Neuron (in vitro differentiated cells): ENCODE measurements around the gene DENND2A.
"Not testable (repeated sequence)": the region's sequence is repeated elsewhere in the genome, so short reads cannot be mapped to it uniquely, and the experiment has no call there.

ENCODE experiments used
- H2AFZ ChIP-seq: one replicate; pipeline ENCODE4 v1.6.1; 2013; ENCODE audit warnings: low read depth, mild to moderate bottlenecking, inconsistent platforms, low read length, moderate library complexity
- H3K27me3 ChIP-seq: one replicate; pipeline ENCODE4 v1.6.1; 2013; ENCODE audit warnings: low read length; ENCODE audit not compliant: insufficient read depth
- H3K36me3 ChIP-seq: one replicate; pipeline ENCODE4 v1.6.1; 2013; ENCODE audit warnings: low read length; ENCODE audit not compliant: insufficient read depth
- H3K4me1 ChIP-seq: one replicate; pipeline ENCODE4 v1.6.1; 2013; ENCODE audit warnings: low read length; ENCODE audit not compliant: insufficient read depth
- H3K4me3 ChIP-seq: 2 replicates; pipeline ENCODE4 v1.5.1; 2013; ENCODE audit warnings: mild to moderate bottlenecking, low read length, moderate library complexity
- H3K9me3 ChIP-seq: one replicate; pipeline ENCODE4 v1.6.1; 2013; ENCODE audit warnings: low read length

DENND2A gene

GRCh38 chr7:140631602-140632001 is 9.0 kb downstream of the DENND2A start:
- Histone ChIP-seq H3K4me3 (no peak overlapping the region), H3K9me3 (no peaks in the 10 kb centered on the region), H3K4me1 (peaks cover 10% of the 10 kb centered on the region), H3K36me3 (peaks cover 11% of the 10 kb centered on the region), H2AFZ (no peak overlapping the region), H3K27me3 (no peaks in the 10 kb centered on the region)

- Histone ChIP-seq H3K9me3 (no peaks in the 10 kb centered on the region), H3K4me3 (no peak overlapping the region), H2AFZ (no peak overlapping the region), H3K27me3 (no peaks in the 10 kb centered on the region), H3K4me1 (peaks cover 11% of the 10 kb centered on the region), H3K36me3 (peaks cover 11% of the 10 kb centered on the region)
Measured at GRCh38 chr7:140631021-140631420, 9.6 kb downstream of the DENND2A start.

DNA sequence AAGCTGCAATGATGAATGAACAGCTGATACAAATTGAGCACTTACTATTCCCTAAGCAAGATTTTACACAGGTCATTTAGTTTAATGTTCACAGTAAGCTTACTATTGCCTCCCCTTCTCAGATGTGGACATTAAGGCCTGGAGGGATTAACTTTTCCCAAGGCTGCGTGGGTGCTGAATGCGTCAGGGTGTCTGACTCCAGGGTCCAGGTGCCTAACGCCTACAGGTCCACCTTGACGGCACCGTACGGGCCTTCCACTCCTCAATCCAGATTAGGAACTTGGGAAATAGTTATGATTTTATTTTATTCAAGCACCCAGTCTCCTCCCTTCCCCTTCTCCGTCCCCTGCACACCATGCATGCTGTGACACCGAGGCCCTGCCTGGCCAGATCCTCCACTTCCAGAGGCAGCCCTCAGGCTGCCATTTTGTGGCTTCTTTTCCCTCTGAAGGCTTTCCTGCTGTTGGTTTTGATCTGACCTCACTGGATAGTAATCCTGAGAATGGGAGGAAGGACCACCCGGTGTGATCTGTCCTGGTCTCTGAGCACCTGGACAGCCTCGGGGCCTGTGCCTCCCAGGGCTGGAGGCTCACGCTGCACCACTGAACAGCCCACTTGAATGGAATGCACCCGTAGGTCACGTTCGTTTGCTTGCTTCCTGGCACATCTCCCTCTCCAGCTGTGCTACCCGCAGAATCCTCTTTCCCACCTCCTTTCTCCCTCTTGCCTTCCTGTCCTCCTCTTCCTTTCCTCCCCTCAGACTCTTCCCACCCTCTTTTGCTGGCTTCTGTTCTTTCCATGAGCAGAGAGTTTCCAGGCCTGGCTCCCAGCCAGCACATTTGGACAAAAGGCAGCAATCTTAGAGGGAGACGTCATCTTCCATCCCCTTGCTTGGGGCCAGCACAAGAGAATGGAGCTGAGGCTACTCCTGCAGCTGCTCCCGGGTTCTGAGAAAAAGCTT is 14.4 kb downstream of the DENND2A start:
- Histone ChIP-seq H3K9me3 (no peaks in the 10 kb centered on the region), H2AFZ (no peak overlapping the region), H3K27me3 (no peaks in the 10 kb centered on the region), H3K4me3 (no peak overlapping the region), H3K4me1 (peaks cover 8% of the 10 kb centered on the region), H3K36me3 (peaks cover 8% of the 10 kb centered on the region)

GRCh38 chr7:140625192-140625558 is 15.4 kb downstream of the DENND2A start:
- not testable (repeated sequence) for H3K27me3 ChIP-seq, H2AFZ ChIP-seq, H3K4me3 ChIP-seq, H3K9me3 ChIP-seq, H3K36me3 ChIP-seq, H3K4me1 ChIP-seq

DNA sequence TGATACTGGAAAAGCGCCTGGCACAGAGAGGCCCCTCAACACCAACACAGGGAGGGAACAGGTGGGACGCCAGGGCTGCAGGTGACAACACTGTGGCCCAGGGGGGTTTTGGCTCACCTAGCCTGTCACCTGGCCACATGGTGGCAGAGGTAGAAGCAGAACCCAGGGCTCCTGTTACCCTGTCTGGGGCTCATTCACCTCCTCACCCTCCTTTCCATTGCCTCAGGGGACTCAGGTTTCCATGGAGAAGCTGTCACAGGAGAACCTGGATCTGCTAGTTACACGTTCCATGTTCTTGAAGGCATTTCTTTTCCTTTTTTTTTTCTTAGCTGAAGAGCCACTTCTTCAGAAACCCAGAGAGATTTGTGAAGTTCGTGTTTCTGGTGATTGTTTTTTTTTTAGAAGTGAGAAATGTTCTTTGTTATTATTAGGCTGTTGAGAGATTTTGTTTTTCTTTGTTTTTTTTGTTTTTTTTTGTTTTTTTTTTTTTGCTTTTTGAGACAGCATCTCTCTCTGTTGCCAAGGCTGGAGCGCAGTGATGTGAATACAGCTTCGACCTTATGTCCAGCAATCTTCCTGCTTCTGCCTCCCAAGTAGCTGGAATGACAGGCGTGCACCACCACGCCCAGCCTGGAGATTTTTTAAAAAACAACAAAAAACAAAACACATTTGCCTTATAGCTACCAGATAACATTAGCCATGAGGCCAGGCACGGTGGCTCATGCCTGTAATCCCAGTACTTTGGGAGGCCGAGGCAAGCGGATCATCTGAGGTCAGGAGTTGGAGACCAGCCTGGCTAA is 16.0 kb downstream of the DENND2A start:
- peaks cover 8% of the 10 kb centered on the region for H3K36me3 ChIP-seq
- H3K4me3 ChIP-seq: no peak overlapping the region
- H2AFZ ChIP-seq: no peak overlapping the region
- H3K27me3 ChIP-seq: no peaks in the 10 kb centered on the region
- no peaks in the 10 kb centered on the region for H3K9me3 ChIP-seq
- H3K4me1 ChIP-seq: peaks cover 8% of the 10 kb centered on the region

DNA sequence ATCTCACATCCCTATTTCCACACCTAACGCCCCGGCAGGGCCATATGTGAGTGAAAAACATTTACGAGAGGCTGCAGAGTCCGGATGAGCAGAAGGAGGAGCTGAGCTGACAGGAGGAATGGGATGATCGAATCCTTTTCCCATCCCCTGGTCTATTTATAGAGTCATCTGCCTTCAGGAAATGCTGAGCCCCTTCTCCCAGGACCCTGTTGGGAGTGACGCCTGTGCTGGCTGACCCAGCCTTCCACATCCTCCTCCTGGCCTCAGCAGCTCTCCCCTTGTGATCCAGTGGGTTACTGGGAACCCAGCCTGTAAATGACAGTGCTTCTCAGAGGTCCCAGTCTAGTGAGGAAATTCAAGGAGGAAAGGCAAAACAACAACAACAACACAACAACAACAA is 16.6 kb downstream of the DENND2A start:
- Histone ChIP-seq H2AFZ (no peak overlapping the region), H3K4me3 (no peak overlapping the region), H3K36me3 (peaks cover 3% of the 10 kb centered on the region), H3K9me3 (no peaks in the 10 kb centered on the region), H3K4me1 (peaks cover 8% of the 10 kb centered on the region), H3K27me3 (no peaks in the 10 kb centered on the region)

DNA sequence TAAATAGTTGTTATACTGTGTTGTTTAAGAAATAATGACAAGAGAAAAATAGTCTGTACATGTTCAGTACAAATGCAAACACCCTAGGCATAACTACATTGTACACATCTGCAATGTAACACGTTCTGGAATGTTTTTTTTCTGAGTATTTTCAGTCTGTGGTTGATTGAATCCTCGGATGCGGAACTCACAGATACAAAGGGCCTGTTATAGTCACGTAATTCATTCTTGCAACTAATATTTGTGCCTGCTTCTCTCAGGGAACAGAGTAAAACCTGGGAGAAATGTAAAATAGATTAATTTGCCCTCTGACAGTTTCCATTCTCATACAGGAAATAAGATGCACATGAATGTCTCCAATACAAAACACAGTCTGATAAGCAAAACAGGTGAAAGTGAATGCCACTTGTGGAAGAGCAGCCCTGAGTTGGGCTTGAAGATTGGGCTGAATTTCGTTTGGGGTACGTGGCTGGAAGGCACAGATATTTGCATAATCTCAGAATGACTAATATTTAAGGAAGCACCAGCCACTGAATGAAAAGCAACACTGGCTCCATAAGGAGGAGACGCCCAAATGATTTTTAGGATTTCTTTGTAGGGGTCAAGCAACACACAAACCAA is 19.1 kb downstream of the DENND2A start:
- no peaks in the 10 kb centered on the region for H3K9me3 ChIP-seq
- H2AFZ ChIP-seq: no peak overlapping the region
- H3K27me3 ChIP-seq: no peaks in the 10 kb centered on the region
- H3K36me3 ChIP-seq: peaks cover 3% of the 10 kb centered on the region
- H3K4me1 ChIP-seq: peaks cover 4% of the 10 kb centered on the region
- no peak overlapping the region for H3K4me3 ChIP-seq

DNA sequence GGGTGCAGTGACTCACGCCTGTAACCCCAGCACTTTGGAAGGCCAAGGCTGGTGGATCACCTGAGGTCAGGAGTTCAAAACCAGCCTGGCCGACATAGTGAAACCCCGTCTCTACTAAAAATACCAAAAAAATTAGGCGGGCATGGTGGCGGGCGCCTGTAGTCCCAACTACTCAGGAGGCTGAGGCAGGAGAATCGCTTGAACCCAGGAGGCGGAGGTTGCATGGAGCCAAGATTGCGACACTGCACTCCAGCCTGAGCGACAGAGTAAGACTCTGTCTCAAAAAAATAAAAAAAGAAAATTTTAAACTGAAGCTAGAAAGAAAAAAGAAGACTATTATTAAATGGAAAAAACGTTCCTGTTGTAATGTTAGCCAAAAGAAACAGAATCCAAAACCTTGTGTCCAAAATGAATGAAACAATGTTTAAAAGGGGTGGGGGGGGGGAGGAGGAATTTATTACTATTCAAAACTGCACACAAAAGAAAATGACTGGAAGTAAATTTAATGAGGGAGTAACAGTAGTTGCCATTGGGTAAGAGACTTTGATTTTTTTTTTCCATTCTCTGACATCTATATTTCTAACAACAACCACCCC is 20.6 kb downstream of the DENND2A start:
- not testable (repeated sequence) for H3K36me3 ChIP-seq, H3K27me3 ChIP-seq, H3K9me3 ChIP-seq, H3K4me3 ChIP-seq, H2AFZ ChIP-seq, H3K4me1 ChIP-seq

GRCh38 chr7:140619176-140619575 is 21.4 kb downstream of the DENND2A start:
- Histone ChIP-seq H3K36me3 (peaks cover 3% of the 10 kb centered on the region), H3K27me3 (no peaks in the 10 kb centered on the region), H3K4me1 (no peaks in the 10 kb centered on the region), H3K4me3 (no peak overlapping the region), H3K9me3 (no peaks in the 10 kb centered on the region), H2AFZ (no peak overlapping the region)

DNA sequence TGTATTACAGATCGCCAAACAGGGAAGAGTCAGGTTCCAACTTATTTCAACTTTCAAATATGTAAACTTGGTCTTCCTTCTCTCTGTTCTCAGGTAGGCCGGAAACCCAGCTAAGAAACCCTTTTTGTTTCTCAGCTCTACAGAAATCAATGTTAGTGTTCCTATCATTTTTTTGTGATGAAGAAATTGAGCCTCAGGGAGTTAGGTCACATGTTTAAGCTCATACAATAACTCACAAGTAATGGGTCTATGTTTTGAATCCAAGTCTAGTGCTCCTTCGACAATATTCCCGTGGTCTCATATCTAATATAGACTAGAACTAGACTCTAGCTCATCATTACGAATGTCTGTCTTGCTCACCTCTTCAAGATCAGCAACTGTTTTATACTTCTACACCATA is 22.3 kb downstream of the DENND2A start:
- no peak overlapping the region for H3K4me3 ChIP-seq
- H3K36me3 ChIP-seq: no peaks in the 10 kb centered on the region
- no peak overlapping the region for H2AFZ ChIP-seq
- H3K4me1 ChIP-seq: no peaks in the 10 kb centered on the region
- no peaks in the 10 kb centered on the region for H3K27me3 ChIP-seq
- H3K9me3 ChIP-seq: no peaks in the 10 kb centered on the region

GRCh38 chr7:140617081-140617480 is 23.5 kb downstream of the DENND2A start:
- Histone ChIP-seq H3K4me3 (no peak overlapping the region), H3K27me3 (no peaks in the 10 kb centered on the region), H2AFZ (no peak overlapping the region), H3K4me1 (no peaks in the 10 kb centered on the region), H3K9me3 (no peaks in the 10 kb centered on the region), H3K36me3 (no peaks in the 10 kb centered on the region)

- Histone ChIP-seq H3K4me3 (no peak overlapping the region), H3K36me3 (no peaks in the 10 kb centered on the region), H3K27me3 (no peaks in the 10 kb centered on the region), H3K9me3 (no peaks in the 10 kb centered on the region), H3K4me1 (no peaks in the 10 kb centered on the region), H2AFZ (no peak overlapping the region)
Measured at GRCh38 chr7:140616328-140616727, 24.3 kb downstream of the DENND2A start.

DNA sequence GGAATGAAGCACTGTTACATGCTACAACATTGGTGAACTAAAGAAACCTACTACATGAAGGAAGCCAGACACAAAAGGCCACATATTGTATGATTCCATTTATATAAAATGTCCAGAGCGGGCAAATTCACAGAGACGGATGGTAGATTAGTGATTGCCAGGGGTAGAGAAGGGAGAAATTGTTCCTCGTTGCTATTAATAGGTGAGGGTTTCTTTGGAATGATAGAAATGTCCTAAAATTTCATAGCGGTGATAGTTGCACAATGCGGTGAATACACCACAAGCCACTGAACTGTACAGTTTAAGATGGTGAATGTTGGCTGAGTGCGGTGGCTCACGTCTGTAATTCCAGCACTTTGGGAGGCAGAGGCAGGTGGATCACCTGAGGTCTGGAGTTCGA is 29.0 kb downstream of the DENND2A start:
- Histone ChIP-seq H3K4me3 (no peak overlapping the region), H3K4me1 (no peaks in the 10 kb centered on the region), H3K27me3 (no peaks in the 10 kb centered on the region), H3K9me3 (no peaks in the 10 kb centered on the region), H3K36me3 (peaks cover 12% of the 10 kb centered on the region), H2AFZ (no peak overlapping the region)
